PFSK-1 (cell line): ENCODE results near the gene ACSM3.

Experiments
- FOXP2 ChIP-seq: optimal IDR thresholded peaks from 2 replicates; pipeline ENCODE3; 2011; ENCODE audit warnings: borderline replicate concordance, control low read depth, inconsistent platforms; ENCODE audit not compliant: insufficient read depth; ENCODE audit errors: extremely low read length, extremely low read depth
- POLR2AphosphoS5 ChIP-seq: IDR thresholded peaks from 2 replicates; pipeline ENCODE4 v1.6.1; 2012; ENCODE audit warnings: low read depth, mild to moderate bottlenecking, control low read depth, low read length, moderate library complexity
- REST ChIP-seq, 2 experiments: IDR thresholded peaks; 2 replicates each; pipeline versions ENCODE4 v1.6.1 to v1.8.0; 2011 to 2012; ENCODE audit warnings: low read depth in 2 of 2, low read length in 2 of 2, control low read depth in 1 of 2, inconsistent platforms in 1 of 2, mild to moderate bottlenecking in 1 of 2, moderate library complexity in 1 of 2; ENCODE audit not compliant: insufficient read depth in 1 of 2
- SIN3A ChIP-seq: IDR thresholded peaks from 2 replicates; pipeline ENCODE4 v1.6.1; 2012; ENCODE audit warnings: mild to moderate bottlenecking, low read length, moderate library complexity, borderline replicate concordance; ENCODE audit not compliant: insufficient read depth
- TAF1 ChIP-seq: IDR thresholded peaks from 2 replicates; pipeline ENCODE4 v1.6.1; 2012; ENCODE audit warnings: low read length, control low read depth, borderline replicate concordance; ENCODE audit not compliant: insufficient read depth

The ACSM3 gene

DNA sequence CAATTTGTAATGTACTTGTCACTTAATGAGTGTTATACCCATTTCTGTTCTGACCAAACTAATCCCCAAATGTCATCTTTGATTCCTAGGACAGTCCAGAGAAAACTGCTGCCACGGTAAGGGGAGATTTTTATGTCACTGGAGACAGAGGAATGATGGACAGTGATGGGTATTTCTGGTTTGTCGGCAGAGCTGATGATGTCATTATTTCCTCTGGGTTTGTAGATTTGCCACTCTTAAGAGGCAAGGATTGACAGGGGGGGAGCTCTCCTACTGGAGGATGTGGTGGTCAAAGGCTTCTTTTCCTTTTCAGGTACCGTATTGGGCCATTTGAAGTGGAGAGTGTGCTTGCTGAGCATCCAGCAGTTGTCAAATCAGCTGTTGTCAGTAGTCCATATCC is 34.7 kb upstream of the ACSM3 start:
- TF ChIP-seq REST (IDR thresholded peaks at IDR 0.05; ENCODE audit: insufficient read depth in 1 of 2, low read depth in 2 of 2, low read length in 2 of 2): no peak
- no peak for TF ChIP-seq FOXP2
- no peak for TF ChIP-seq SIN3A
- TF ChIP-seq POLR2AphosphoS5: no peak
- no peak for TF ChIP-seq TAF1

DNA sequence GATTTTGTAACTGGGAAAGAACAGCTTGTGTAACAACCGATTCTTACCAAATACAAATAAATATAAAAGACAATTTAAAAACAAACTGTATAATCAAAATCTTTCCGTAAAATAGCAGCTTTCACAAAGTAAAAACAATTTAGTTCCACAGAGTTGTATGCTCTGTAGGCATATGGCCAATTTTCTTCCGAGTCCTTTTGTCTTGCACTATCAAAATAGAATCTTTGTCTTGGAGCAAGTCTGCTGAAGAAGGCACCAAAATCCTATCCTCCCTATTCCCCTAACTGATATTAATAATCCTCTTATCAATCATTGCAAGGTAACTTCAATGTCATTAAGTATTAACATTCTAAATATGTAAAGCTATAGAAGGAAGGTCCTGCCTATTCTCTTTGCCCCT is 29.8 kb upstream of the ACSM3 start:
- TF ChIP-seq TAF1 (no peak), SIN3A (no peak), REST (IDR thresholded peaks at IDR 0.05; ENCODE audit: insufficient read depth in 1 of 2, low read depth in 2 of 2, low read length in 2 of 2) (no peak), FOXP2 (no peak), POLR2AphosphoS5 (no peak)

- TF ChIP-seq FOXP2 (no peak), TAF1 (no peak), POLR2AphosphoS5 (no peak), SIN3A (no peak), REST (IDR thresholded peaks at IDR 0.05; ENCODE audit: insufficient read depth in 1 of 2, low read depth in 2 of 2, low read length in 2 of 2) (no peak)
Observed at GRCh38 chr16:20734782-20735181, 29.0 kb upstream of the ACSM3 start.

DNA sequence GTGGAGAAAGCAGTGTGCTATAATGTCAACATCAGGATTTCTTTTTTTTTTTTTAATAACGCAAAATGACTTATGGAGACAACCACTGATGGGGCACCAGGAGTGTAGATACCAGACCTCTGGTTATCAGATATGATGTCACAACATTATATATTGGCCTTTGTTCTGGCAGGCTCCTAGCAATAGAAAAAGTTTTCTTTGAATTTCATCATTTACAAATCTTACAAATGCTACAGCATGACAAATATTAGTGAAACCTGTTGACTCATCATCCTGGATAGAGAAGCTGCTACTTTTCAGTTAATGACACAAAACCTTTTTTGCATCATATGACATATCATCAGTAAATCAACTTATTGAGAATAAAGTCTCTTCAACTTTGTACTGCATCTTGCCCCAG is 28.3 kb upstream of the ACSM3 start:
- TF ChIP-seq SIN3A: no peak
- TF ChIP-seq FOXP2: no peak
- no peak for TF ChIP-seq REST (IDR thresholded peaks at IDR 0.05; ENCODE audit: insufficient read depth in 1 of 2, low read depth in 2 of 2, low read length in 2 of 2)
- no peak for TF ChIP-seq POLR2AphosphoS5
- no peak for TF ChIP-seq TAF1
